Stimulated activated naive CD4-positive, alpha-beta T cell (primary cell): ENCODE measurements around the gene CALCOCO2.
"Not testable (repeated sequence)": the region's sequence is repeated elsewhere in the genome, so short reads cannot be mapped to it uniquely, and the experiment has no call there.

Experiments
- DNase-seq, 6 experiments: peaks; one replicate each; lab custom pipeline; 2025; lab: John Stamatoyannopoulos, UW

CALCOCO2 gene

DNA sequence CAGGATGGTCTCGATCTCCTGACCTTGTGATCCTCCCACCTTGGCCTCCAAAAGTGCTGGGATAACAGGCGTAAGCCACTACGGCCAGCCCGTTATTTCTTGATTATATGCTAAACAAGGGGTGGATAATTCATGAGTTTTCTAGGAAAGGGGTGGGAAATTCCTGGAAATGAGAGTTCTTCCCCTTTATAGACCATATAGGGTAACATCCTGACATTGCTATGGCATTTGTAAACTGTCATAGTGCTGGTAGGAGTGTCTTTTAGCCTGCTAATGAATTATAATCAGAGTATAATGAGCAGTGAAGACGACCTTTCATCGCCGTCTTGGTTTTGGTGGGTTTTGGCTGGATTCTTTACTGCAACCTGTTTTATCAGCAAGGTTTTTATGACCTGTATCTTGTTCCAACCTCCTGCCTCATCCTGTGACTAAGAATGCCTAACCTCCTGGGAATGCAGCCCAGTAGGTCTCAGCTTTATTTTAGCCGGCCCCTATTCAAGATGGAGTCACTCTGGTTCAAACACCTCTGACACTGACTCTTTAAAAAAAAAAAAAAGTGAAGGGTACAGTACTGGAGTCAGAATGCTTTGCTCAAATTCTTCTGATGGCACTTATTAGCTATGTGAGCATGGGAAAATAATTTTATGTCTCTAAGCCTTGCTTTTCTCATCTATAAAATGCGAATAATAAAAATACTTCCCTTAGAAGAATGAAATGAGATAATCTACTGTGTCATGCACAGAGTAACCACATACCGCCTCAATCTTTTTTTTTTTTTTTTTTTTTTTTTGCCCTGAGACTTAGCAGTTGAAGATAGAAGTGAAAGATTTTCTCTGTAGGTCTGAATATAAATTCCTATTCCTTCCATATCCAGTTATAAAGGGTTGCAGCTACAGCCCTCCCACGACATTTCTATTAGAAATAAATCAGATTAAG, 5.1 kb upstream of the CALCOCO2 start:
- no peak for DNase-seq

DNA sequence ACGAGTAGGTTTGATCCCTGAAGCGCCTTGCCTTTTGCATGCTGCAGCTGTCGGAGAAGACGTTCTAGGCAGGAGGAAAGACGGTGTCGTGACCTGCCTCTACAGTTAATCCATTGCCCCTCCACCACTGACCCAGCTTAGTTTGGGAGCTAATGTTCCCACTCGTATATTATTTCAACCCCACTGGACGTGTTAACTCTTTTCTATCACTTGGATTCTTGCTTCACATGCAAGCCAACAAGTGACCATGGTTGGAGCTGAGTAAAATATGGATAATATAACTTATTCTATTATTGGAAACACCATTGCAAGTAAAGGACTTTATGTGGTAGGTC, 681 bp downstream of the CALCOCO2 start:
- no peak for DNase-seq

DNA sequence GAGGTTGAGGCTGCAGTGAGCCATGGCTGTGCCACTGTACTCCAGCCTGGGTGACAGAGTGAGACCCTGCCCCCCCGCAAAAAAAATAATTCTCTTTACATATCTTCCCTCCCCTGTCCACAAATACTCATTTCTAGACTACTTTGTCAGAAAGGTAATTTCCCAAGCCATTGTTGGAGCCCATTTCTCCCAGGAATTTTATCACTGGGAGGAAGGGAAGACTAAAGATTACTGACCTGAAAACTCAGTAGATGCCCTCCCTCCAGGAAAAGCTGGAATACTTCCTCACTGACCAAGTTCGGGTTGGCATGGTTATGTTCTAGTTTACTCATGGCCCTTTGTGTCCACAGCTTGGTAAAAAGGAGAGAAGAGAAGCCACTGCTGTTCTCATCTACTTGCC, 4.1 kb downstream of the CALCOCO2 start:
- DNase-seq, result no peak

DNA sequence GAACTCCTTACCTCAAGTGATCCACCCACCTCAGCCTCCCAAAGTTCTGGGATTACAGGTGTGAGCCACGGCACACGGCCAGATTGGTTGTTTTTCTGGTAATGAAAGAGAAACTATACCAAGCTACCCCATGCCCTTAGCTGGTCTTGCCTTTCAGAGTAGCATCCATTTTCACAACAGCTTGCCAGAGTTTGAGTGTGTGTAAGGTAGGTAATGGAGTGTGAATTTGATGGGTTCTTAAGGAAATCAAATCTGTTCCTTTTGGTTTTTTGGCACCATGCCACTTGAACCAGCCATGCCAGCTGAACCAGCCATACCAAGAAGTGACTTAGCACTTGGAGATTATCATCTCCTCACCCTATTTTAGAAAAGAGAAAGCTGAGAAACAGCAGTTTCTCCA, 5.1 kb downstream of the CALCOCO2 start:
- no peak for DNase-seq

DNA sequence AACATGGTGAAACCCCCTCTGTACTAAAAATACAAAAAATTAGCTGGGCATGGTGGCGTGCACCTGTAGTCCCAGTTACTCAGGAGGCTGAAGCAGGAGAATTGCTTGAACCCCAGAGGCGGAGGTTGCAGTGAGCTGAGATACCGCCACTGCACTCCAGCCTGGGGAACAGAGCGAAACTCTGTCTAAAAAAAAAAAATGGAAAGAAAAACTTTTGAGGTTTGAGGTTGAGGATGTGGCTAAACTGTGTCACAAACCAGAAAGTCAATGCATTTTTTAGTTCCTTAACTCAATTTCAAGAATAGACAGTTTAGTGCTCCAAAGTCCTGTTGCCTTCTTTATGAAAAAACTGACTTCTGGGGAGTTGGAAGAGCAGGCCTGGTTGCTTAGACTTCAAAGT, 6.6 kb downstream of the CALCOCO2 start:
- peak in 3 of 6 experiments; percentile 69 to 75 (median 71) for DNase-seq

DNA sequence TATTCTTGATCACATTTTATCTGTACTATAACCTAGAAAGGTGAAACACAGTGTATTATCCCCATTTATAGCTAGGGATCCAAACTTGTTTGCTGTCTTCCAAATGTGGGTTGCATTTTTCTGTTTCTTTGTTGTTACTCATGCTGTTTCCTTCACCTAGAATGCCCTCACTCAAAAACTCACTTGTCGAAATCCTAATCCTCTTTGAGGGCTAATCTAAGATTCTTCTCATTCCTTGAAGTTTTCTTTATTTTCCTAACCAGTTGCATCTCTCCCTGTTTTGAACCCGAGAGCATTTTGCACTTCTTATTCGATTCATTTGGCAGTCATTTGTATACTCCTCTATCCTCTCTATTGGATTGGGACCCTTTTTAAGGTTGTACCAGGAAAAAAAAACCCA, 9.6 kb downstream of the CALCOCO2 start:
- no peak for DNase-seq

DNA sequence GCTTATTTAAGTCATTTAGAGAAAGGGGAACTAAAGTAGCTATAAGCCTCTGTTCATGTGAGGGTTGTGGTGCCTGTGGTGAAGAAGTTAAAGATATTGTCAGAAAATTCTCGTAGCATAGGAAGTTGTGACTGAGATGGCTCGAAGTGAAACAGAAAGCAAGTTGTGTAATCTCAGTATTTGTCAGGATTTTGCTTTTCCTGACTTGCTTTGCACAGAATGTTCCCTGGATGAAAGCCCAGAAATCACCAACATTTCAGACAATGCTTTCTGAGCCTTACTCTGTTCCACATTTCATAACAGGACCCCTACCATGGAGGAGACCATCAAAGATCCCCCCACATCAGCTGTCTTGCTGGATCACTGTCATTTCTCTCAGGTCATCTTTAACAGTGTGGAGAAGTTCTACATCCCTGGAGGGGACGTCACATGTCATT, 10.6 kb downstream of the CALCOCO2 start:
- peak in 3 of 6 experiments; percentile 54 to 68 (median 60) for DNase-seq

DNA sequence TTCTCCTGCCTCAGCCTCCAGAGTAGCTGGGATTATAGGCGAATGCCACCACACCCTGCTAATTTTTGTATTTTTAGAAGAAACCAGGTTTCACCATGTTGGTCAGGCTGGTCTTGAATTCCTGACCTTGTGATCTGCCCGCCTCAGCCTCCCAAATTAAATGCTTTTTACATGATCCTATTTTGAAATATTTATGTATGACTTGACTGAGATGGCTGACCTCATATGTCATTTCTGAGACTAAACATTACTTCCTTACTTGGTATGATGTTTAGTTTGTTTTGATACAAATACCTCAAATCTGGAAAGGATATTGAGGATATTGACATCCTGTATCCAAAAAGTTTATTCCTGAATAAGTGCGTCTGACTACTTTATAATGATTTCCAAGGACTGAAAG, 11.9 kb downstream of the CALCOCO2 start:
- DNase-seq, result no peak

DNA sequence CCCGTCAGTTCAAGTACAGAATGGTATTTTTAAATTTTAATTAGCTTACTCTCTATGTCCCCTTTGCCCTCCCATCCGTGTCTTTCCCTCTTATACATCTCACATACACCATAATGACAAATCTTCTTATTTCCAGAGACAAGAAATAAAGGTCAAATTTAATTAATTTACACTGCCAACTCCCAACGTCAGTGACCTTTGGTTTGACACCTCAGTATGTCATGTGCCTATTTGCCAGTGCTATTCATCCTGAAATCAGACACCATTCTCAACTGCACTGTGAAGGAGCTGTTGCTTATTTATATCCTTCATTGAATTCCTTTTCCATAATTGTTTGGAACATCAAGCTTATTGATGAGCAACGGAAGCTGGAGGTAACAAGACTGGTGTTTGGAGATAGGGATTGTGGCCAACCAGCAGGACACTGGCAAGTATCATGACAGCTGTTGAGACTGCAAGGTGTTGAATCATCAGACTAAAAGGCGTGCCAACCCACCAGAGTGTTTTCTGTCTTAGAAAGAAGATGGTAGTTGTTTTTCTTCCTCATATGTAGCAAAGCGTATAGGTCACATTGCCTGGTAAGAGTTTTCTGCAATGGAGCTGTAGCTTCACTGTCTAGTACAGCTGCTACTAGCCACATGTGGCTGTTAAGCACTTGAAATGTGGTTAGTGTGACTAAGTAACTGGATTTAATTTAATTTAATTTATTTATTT, 12.5 kb downstream of the CALCOCO2 start:
- DNase-seq, result no peak

DNA sequence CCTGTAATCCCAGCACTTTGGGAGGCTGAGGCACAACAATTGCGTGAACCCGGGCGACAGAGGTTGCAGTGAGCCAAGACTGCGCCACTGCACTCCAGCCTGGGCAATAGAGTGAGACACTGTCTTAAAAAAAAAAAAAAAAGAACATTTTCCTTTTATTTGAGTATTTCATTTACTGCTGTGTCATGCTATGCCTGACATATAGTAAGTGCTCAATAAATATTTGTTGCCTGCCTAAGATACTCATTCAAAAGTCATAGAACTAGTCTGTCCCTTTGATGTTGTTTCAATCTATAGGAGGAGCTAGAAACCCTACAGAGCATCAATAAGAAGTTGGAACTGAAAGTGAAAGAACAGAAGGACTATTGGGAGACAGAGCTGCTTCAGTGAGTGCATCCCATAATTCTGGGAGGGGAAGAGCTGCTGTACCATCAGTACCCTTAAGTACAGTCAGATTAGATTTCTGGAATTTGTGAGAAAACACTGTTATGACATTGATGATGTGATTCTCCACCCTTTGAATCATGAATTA, 20.0 kb downstream of the CALCOCO2 start:
- peak in 1 of 6 experiments; percentile 7 for DNase-seq

DNA sequence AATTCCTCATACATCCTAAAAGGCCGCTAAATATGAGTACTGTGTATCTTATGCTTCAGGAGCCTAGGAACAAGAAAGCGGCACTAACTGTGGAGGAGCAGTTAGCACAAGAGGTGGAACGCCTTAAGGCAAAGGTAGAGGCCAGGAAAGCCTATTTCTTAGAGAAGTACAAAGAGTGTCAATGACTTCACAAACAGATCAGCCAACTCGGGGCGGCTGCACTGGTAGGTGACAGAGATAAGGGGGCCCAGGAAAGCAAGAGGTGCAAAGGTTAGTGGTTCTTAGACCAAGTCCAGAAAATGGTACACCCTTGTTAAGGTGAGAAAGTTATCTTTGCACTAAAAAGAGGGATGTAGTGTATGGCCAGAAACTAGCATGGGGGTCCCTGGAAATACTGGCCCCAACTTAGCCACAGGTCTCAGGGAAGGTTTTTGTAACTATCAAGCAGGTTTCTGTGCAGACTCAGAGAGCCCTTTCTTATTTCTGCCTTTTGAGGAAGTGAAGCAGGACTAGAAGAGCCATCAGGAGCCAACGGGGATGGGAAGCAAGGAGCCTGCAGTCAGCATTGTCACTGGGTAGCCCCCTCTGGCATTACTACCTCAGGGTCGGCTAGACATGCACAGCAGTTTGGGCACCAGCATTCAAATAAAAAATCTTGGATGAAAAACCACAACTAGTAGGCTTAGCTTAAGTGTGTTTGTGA, 24.1 kb downstream of the CALCOCO2 start:
- DNase-seq, result no peak

DNA sequence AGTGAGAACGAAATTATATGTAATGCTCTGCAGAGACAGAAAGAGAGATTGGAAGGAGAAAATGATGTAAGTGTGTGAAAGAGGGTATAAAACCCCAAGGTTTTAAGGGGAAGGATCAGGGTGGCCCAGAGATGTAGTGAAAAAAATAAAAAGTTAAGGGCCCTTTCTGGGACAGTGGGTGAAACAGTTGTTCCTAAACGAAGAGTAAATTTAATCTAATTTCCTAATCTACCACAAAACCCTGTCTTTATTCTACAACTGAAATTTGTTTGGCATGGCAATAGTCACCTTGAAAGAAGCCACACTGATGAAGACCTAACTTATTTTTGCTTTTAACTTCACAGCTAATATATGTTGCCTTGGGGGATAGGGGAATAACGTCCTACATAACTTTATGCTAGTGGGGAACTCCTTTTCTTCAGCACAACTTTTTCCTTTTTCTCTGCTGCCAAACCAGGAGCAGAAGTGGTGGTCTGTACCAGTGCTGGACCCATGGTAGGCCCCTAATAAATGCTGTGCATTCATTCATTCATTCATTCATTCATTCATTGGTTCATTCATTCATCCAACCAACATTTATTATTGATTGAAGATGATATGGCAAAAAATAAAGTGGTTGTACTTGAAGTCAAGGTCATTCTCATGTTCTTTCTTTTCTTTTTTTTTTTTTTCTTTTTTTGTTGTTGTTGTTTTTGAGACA, 25.4 kb downstream of the CALCOCO2 start:
- DNase-seq, result no peak

DNA sequence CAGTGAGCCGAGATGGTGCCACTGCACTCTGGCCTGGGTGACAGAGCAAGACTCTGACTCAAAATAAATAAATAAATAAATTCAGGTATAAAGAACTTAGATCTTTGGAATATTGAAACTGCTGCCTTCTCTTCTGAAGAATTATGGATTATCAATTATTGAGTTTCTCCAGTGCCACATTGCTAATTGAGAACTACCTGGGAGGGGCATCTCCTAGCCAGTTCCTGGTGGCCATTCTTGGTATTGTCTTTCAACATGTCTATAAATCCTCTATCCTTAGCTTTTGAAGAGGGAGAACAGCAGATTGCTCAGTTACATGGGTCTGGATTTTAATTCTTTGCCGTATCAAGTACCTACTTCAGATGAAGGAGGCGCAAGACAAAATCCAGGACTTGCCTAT, 29.2 kb downstream of the CALCOCO2 start:
- DNase-seq, result no peak

DNA sequence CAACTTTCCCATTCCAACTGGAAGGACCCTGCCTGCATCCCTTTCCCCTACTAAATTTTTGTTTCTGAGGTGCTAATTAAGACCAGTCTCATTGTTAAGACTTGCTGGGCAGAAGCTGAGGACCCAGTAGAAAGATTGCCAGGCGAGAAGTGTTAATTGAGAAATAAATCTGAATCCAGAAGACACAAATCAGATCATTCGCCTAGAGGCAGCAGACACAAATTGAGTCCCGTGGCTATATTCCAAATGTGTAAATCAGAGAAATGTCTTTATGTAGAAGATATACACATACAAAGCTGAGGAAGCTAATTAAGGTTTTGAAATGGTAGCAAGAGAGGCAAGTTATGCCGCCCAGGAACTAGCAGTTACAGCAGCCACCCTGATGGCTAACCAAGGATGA, 29.6 kb downstream of the CALCOCO2 start:
- no peak for DNase-seq

DNA sequence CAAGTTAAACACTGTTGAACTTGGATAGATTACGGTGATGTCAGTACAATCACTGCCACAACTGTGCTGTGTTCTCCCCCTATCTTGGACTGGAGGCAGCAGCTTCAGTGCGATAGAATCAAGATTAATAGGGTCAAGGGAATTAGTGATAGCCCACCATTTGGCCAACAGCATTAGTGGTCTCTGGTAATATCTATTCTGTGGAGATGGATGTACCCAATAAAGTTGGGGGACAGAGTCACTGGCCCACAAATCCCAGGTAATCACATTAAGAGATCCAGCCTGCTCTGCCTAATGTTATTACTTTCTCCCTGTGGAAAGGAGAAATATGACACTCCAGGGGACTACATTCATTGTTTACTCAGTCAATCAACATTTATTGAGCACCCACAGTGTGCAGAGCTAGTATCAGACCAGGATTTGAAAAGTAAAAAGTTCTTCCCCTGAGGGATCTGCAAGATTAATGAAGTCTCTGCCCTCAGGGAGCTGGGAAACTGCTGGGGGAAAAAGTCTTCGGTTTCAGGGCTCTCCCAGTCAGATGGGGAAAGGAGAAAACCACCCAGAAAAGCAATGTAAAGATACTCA, 38.2 kb downstream of the CALCOCO2 start:
- DNase-seq, result no peak

DNA sequence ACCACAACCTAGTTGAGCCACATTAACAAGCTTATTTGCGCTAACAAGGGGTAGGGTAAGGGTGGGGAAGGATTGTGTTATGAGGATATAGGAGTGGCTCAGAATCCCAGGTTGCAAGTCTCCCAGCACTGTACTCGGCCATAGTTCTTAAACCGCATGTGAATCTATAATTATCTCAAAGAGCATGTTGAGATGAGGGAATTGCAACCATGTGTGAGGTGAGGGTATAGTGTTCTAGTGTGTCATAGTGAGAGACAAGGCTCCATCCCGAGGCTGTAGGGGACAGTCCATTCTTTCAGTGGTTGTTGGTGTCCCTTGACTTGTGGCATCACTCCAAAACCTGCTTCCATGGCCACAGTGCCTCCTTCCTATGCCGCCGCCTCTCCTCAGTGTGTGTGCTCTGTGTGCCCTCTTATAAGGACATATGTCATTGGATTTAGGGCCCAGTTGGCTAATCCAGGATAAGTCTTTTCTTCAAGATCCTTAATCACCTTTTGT, 39.0 kb downstream of the CALCOCO2 start:
- no peak for DNase-seq

DNA sequence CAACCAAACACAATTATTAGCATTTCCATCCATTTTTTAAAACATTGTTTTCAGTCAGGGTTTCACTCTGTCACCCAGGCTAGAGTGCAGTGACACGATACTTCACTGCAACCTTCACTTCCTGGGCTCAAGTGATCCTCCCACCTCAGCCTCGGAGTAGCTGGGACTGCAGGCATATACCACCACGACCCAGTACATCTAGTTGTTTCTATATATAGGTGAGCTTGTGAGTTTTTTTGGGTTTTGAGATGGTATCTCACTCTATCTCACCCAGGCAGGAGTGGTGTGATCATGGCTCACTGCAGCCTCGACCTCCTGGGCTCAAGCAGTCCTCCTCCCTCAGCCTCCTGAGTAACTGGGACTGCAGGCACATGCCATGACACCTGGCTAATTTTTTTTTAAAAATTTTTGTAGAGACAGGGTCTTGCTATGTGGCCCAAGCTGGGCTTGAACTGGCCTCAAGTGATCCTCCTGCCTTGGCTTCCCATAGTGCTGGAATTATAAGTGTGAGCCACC, 40.3 kb downstream of the CALCOCO2 start:
- no peak for DNase-seq

DNA sequence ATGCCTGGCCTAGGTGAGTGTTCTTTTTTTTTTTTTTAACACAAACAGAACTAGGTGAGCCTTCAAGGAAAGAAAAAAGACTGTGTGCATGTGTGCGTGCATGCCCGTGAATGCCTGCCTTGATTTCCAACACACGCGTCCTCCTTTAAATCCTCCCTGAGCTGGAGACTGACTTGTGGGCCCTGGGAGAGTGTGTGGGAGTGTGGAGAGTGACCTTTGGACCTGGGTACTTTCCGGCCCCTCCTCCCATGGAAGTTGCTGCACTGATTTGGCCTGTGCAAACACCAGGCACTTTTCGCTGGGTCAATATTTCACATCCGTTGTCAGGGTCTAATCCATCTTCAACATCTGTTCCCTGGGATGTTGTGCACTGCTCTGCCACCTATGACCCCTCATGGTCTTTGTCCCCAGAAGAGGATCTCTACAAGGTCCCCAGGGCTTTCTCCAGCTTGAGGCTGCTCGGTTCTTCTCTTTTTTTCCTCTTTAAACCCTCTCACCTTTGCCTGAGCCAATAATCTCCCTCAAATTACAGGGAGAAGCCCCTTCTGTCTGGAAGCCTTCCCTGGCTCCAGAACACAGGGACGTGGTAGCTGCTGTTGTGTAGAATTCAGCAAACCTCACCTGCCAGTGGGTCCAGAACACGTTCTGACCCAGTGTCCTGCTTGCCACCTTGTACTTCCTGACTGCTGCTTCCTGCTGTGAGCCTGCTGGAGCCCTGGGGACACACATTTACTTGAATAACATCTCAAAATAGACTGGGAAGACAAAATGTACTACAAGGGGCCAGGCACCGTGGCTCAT, 40.9 kb downstream of the CALCOCO2 start:
- no peak for DNase-seq

DNA sequence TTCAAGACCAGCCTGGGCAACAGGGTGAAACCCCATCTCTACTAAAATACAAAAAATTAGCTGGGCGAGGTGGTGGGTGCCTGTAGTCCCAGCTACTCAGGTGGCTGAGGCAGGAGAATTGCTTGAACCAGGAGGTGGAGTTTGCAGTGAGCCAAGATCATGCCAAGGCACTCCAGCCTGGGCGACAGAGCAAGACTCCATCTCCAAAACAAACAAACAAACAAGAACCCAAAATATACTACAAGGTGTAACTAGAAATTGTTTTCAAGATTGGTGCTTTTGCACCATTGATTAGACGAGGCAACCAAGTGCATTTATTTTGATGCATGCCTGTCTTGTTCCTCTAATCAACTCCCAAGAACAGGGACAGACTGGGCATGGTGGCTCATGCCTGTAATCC, 41.6 kb downstream of the CALCOCO2 start:
- DNase-seq, result not testable (repeated sequence)

DNA sequence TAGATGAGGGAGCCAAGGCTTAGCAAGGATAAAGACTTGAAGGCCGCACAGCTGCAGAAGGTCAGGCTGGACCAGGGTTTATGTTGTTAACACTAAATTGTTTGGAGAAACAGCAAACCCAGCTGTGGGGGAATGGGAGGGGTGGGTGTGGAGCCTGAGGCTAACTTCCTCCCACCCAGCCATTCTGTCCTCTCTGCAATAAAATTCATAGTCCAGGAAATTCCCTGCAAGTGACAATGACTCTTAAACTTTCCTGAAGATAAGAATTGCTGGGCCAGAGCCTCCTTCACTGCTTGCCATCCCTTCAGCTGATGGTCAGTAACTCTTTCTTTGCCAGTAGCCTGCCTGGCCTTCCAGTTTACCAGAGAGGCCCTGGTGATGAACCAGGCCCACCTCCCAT, 42.4 kb downstream of the CALCOCO2 start:
- no peak for DNase-seq
